HG02884 (cell line): Measurements from ENCODE around the gene MAP2K3.

Source experiments
- ATAC-seq: cut with Tn5 transposase; IDR thresholded peaks from one replicate; pipeline ENCODE4 v1.9.1; 2021; ENCODE audit warnings: mild to moderate bottlenecking, moderate library complexity; ENCODE audit not compliant: unreplicated experiment

The MAP2K3 gene

DNA sequence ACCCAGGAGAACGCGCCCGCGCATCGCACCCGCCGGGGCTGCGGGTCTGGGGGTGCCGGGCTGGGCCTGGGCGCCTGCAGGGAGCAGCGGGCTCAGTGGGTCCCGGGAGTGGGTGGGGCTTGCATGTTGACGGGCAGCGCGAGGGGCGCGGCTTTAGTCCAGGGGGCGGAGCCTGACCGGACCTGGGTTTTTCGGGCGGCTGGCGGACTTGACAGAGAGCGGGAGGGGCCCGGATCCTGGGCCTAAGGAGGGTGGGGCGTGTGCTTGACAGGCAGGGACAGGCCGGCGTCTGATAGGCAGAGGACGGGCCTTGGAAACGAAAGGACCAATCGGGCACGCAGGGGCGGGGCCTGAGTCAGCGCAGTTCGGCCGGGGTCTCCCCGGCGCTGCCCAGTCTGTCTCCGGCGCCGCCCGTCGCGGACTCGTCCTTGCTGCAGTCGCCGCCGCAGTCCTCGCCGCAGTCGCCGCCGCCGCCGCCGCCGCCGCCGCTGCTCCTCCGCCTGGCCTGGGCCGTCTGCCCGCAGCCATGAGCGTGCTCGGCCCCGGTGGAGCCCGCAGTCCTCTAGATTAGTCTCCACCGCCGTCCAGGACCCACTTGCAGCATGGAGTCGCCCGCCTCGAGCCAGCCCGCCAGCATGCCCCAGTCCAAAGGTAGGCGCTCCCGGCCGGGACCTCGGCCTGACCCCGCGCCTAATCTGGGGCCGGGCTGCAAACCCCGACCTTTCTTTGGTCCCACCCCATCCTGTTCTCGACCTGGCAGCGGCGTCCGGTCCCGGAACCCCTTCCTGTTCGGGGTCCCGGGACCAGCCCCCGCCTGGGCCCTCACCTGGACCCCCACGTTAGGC lies at the start of gene MAP2K3:
MAP2K3 (plus strand) TSS at position 393 of the 845 bp plus-strand sequence; CDS start at position 603, 210 bp downstream.
- ATAC-seq = peak; percentile 72

DNA sequence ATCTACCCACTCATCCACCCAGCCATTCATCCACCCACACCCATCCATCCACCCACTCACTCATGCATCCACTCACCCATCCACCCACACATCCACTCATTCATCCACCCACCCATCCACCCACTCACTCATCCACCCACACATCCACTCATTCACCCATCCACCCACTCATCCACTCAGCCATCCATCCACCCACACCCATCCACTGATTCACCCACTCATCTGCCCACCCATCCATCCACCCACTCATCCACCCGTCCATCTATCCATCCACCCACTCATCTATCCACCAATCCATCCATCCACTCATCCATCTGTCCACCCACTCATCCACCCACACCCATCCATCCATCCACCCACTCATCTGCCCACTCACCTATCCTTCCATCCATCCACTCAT lies 48.6 kb upstream of the MAP2K3 start:
- ATAC-seq = no peak

DNA sequence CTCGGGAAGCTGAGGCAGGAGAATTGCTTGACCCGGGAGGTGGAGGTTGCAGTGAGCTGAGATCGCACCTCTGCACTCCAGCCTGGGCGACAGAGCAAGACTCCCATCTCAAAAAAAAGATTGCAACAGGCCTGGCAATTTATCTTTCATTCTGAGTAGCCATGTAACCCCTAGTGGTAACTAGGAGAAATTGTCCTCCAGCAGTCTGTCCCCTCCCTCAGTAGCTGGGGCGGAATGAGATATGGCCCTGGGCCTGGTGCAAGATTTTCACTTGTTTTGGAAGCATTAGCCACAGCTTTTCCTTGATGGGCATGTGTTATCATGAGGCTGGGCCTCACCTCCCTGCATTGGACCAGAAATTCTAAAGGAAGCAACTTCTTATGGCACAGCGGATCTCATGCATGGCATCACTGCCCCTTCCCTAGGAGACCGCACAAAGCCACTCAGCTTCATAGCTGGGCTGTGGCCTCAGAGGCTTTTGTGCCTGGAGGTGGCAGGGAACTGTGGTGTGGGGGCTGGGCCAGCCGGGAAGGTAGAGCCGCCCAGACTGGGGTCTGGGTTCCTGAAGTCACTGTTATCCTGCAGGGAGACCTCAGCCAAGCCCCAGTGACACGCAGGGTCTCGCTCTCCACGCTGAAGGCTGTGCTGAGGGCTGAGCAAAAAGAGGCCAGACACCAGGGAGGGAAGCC lies 44.7 kb upstream of the MAP2K3 start:
- no peak for ATAC-seq

DNA sequence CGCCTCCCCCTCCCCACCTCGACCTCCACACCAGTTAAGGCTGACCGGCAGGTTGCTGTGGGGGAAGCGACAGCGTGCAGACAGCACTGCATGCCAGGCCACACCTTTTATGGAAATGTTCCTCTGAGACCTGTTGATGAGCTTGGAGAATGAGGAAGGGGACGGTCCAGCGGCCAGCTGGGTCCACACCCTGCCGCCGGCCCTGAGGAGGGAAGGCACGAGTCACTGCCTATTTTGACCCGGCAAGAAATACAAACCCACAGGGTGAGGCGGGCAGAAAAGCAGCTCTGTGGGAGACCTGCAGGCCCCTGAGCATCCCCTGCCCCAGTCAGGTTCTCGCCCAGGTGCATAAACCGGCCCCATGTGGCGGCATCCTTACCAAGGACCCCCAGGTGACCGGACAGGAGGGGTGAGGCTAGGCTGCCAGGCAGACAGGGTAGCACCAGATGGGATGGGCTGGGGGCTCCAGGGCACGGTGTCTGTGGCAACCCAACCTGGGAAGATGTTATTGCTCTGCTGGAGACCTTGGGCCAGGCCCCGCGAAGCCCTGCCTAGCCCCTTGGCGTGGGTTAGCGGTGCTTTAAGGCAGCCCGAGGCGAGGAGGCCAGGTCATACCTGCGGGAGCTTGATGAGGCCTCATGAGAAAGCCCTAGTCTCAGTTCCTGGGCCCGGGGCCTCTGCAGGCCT lies 44.0 kb upstream of the MAP2K3 start:
- no peak for ATAC-seq

DNA sequence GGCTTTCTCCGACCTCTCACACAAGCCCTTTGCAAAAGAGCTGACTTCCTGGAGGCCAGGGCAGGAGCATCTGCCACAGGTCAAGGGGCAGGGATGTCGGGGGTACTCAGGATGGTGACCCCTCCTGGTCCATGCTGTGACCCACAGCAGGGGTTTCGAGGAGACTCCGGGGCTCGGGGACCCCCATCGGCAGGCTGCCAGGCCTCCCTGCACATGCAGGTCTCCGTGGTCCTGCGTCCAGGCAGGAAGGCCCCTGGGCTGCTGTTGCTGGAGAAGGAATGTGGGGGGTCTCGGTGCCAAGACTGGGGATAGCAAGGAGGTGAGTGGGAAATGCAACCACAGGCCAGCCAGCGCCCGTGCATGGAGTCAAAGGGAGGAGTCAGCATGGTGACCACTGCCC lies 42.9 kb upstream of the MAP2K3 start:
- no peak for ATAC-seq

DNA sequence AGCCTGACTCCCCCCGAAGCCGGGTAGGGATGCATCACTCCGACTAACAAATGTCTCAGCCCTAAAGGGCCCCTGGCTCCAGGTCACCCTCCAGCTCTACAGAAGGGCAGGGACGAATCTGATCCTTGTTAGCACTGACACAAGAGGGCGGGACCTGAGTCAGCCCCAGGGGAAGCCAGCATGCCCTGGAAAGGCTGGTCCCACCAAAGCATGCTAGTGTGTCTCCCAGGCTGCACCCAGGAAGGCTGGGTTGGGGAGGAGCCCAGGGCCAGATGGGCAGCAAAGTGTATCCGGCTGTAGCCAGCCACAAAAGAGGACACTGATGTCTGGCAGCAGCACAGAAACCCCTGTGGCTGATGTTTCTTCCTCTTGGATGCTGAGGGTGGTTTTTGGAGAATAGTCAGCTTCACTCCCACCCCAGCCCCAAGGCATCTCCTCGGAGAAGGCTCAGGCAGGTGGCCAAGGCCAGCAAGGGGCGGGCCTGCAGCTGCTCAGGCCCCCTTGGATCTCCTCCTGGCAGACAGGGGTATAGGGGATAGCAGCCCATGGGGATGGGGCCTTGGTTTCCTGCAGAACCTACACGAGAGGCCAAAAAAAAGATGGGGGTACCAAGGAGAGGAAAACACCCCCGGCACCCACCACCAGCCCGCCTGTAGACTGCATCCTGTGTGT lies 42.3 kb upstream of the MAP2K3 start:
- no peak for ATAC-seq

DNA sequence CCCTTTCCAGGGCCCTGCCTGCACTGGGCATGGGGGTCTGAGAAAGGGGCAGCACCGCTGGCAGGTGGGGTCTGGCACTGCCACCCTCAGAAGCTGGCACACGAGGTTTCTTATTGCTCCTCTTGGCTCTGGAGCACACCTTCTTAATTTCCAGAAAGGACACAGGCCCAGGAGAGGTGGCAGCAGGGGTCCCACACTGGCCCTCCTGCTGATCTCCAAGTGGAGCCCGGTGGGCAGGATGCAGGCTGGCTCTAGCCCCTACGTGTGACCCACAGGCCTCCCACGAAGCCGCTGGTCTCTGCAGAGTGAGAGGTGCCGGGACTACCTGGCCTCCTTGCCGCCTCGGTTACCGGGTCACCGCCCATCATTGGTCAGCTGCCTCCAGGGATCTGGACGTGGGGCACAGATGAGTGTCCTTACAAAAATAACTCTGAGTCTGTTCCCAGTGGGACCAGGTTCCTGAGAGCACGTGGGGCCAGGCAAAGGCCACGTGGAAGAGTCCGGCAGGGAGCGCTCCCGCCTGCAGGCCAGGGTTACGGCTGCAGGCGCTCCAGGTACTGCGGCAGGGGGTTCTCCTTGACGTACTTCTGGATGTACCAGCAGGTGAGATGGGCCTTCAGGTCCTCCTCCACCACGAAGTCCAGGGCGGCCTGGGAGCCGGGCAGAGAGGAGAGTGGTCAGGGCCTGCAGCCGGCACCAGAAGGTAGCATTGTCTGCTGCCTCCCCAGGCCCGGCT lies 41.6 kb upstream of the MAP2K3 start:
- no peak for ATAC-seq

DNA sequence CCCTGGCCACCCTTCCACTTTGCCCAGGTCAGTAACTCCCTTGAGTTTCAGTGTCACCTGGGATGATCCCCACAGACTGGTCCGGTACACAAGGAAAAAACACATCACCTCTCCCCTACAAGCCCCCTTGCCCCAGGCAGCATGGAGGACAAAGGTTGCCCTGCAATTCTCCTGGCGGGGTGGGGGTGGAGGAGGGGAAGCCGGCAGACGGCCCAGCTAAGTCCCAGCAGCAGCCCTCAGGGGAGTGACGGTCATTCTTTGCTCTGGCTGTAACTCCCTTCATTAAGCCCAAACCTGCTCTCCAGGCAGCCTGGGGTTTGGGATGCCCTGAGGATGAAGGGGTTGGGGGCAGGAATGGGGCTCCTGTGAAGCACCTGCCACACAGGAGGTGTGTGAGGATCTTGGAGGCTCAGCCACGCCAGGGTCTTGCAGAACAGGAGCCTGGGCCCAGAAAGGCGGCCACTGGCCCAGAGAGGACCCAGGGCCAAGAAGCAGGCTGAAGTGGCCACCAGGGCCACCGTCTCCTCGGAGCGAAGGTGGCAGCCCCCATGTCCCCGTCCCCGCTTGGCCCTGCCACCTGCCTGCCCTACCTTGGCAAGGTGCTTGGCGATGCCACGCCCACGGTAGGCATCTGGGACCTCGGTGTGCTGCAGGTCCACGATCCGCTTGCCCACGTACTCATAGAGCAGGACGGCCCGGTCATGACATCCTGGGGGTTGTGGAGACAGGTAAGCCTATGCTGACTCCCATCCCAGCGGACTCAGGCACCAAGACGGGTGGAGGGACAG lies 40.8 kb upstream of the MAP2K3 start:
- no peak for ATAC-seq

DNA sequence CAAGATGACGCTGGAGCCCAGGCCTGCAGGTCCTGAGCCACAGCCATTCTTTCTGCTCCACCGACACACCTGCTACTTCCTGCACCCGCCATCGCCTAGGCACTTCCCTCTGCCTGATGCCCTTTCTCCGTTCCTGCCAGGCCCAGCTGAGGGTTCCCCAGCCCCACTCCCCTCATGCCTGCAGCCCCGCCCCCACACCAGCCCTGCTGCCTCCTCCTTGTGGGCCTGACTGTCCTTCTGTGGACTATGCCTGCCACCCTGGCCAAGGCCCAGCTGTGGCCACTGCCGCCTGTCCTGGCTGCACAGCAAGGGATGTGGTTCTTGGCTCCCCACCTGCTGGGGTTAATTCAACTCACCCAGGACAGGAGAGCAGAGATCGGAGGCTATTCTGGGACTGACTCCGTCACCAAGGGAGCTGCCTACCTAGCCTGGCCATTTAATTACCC lies 38.8 kb upstream of the MAP2K3 start:
- no peak for ATAC-seq

DNA sequence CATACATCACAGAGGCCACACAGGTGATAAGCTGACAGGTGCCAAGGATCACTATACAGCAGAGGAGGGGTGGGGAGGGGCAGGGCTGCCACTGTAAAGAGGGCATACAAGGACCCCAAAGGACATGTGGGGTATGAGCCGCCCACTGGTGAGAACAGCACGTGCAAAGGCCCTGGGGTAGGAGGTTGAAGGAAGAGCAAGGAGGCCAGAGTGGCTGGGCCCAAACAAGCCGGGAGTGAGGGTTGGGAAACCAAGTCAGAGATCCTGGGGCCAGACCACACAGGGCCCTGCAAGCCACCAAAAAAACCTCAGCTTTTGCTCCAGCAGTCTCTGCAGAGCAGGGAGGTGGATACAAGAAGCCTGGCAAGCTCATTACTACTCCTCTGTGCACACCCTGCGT lies 37.8 kb upstream of the MAP2K3 start:
- ATAC-seq = no peak

DNA sequence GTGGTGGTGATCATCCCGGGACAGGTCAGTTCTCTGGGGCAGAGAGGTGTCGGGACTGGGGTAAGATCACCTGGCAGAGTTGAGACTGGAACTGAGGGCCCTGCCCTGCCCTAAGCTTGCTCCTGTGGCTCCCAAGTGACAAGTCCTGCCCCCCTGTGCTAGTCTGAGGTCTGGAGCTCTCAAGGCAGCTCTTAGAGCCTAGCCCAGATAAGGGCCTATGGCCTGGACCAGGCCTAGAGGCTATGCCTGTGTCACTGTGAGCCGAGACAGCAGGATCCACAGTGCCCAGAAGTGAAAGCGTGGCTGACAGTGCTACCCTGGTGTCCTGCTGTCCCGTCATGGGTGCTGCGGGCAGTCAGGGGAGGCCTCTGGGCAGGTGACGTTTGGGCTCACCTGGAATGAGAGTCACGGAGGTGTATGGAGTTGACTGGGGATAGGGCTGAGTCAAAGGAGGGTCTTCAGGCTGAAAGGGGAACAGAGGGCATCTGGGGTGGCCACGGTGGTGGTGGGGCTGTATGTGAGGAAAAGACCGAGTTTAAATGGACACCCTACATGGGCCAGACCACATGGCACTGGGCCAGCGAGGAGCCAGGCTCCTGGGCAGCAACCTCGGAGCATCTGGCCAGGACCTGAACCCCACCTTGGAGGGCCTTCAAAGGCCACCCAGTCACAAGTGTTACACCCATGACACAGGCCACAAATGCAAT lies 36.8 kb upstream of the MAP2K3 start:
- ATAC-seq = no peak

DNA sequence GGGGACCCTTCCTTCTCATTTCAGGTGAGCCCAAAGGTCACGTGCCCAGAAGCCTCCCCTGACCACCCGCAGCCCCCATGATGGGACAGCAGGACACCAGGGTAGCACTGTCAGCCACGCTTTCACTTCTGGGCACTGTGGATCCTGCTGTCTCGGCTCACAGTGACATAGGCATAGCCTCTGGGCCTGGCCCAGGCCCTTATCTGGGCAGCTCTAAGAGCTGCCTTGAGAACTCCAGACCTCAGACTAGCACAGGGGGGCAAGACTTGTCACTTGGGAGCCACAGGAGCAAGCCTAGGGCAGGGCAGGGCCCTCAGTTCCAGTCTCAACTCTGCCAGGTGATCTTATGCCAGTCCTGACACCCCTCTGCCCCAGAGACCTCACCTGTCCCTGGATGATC lies 36.0 kb upstream of the MAP2K3 start:
- ATAC-seq = no peak

DNA sequence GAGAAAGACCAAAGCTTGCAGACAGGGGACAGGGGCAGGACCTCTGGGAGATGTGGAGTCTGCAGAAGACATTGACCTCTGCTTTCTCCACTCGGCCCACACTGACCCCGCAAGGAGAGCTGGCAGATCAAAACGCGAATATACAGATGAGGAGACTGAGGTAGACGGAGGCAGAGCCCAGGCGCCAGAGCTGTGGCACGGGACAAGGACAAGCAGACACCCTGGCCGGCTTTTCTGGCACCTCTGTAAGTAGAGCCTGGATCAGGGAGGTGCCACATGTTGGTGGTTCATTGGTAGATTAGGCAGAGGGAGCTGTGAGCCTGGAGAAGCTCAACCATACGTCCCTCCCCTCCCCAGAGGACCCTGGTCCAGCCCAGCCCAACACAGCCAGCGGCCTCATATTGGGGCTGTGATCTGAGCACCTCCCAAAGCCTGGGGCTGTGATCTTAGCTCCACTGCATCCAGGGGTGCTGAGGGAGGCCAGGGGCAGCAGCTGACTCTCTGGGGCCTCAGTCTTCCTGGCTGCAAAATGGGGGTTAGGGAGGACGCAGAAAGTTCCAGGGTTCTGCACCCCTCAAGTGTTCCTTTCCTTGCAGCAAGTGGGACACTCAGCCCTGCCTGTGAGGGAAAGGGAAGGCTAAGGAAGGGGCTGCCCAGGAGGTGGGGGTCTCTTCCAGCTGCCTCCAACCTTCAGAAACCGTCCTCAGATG lies 35.3 kb upstream of the MAP2K3 start:
- ATAC-seq = no peak

DNA sequence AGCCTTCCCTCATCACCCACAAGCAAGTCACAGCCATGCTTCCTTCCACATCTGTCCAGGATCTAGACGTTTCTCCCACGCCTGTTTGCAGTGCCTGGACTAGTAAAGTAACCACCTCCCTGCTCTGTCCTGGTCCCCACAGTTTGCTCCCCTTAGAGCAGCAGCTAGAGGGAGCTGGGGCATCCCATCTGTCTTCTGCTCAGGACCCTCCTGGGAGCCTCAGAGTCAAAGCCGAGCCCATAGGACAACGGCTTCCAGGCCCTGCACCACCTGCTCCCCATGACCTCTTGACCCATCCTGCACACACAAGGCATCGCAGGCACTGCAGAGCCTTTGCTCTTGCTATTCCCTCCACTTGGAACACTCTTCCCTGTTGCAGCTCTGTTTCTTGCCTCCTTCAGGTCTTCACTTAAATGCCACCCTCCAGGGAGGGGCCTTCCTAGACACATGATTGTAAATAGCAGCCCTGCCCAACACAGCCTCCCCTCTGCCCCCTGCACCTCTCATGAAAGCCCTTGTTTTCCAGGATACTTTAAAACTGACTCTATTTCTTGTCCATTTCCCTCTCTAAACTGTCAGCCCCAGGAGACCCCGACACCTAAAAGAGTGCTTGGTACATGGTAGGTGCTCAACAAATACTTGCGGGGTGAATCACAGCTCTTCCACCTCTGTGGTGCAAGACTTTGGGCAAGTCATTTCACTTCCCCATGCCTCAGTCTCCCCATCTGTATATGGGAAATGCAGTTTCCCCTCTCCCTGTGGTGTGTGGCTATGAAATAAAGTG lies 34.4 kb upstream of the MAP2K3 start:
- no peak for ATAC-seq

DNA sequence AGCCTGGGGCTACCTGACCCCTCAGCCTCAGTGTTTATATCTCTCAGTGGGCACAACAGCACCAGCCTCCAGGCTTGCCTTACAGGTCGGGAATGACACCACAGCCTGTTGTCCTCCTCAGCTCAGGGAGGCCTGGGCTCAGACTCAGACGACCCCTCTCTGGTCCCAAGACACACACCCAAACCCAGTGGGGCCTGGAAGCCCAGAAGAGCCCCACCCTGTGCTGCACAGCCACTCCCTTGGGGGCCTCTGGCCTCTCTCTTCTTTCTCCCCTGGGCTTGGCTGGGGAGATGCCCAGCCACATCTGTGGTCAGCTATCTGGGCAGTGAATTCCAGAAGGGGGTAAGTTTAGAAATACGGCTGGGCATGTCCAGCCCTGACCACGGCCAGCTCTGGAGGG lies 33.7 kb upstream of the MAP2K3 start:
- ATAC-seq = no peak

DNA sequence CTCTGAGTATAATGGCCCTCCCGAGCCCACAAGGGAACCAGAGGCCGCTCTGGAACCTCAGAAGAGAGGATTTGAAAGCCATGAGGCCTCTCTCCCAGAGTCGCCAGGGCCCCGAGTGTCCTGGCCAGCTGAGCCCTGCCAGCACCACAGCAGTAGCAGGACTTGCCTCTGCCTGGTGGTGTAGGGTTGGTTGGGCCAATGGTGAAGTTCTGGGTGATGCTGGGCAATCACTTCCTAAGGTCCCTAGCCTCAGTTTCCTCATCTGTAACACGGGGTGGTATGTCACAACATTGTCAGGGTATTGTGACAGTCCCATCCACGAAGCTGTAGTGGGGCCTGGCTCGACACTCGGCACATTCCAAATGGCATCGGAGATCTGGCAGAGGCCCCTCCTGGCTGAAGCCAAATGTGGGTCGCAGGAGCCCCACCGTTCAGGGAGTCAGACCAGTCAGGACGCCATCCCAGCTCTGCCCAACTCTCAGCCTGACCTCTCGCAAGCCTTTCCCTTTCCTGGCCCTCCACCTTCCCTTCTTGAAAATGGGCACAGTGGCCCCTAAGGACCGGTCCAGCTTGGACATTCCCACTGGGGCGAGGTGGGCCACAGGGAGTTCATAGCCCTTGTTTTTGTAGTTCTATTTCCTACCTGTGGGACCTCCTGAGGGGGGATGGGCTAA lies 33.0 kb upstream of the MAP2K3 start:
- ATAC-seq = no peak

DNA sequence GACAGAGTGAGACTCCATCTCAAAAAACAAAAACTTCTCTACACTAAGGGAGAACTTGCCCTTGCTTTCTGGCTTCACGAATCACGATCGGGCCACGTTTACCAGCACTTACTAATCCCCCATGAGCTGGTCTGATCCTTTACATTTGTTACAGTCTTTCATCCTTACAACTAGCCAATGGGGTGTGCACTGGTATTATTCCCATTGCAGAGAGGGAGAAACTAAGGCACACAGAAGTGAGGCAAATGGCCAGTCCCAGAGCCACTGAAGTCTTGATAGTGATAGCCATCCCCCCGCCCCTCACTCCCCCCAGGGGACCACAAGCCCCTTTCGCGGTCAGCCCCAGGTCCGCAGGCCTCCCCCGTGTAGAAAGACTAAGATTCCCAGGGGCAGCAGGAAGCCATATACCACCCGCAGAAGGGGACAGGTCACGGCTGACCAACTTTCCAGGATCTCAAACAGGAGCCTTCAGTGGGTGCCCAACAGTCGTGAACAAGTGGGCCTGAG lies 32.2 kb upstream of the MAP2K3 start:
- ATAC-seq = no peak
